CD4-positive, alpha-beta T cell treated with Interleukin-4 for 1 hour (primary cell): ENCODE results near the gene PLET1.
A peak's percentile ranks its signal among the peaks of the same experiment; 100 is the strongest.

Experiments used
- DNase-seq, 2 donors: peaks; one replicate each; pipeline ENCODE4 v3.0.0-alpha.2; 2020 to 2022

Gene PLET1, protein sequence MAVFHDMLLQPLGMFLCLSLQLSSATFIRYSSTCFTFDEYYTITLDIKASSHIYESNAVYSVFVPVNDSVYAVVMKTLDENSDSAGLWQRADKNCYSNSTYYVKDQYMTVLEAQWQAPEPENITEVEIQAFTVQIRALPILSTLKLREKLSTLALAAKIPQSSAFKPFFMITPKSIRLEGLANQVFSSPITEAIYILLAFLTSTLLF

DNA sequence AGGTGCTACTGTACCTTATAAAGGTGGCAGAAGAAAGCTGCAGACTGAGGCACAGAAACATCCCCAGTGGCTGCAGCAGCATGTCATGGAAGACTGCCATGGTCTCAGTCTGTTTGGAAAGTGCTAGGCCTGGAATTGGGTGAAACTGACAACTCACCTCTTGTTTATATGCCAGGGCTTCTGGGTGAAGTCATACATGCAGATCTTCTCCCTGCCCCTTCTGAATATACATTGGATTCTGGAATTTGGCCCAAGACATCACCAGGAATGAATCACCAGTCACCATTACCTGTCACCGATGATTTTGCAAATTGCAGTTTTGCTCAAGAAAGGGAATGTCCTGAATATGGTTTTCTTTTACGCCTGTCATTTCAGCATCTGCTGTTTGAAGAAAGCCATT is at the start of gene PLET1:
Gene PLET1 (minus strand): TSS at position 371 of the 400 bp plus-strand sequence. CDS start 271 bp downstream, at position 100.
- DNase-seq = no peak

DNA sequence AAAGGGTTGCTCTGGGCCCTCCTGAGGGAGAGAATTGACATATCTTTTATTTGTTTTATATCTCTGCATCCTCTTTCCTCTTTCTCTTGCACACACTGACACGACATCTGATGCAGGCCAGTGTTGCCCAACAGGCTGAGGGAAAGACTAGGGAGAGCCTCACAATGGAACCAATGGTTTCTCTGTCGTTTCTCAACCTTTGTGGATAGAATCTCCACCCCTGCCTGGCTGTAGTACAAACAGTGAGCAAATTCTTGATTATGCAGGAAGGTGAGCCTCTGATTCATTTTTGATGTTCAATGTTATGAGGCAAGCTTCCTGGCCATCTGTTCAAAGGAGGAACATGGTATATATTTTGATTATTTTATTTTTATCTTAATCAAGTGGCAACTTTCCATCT is 49.8 kb upstream of the PLET1 start:
- DNase-seq = no peak

DNA sequence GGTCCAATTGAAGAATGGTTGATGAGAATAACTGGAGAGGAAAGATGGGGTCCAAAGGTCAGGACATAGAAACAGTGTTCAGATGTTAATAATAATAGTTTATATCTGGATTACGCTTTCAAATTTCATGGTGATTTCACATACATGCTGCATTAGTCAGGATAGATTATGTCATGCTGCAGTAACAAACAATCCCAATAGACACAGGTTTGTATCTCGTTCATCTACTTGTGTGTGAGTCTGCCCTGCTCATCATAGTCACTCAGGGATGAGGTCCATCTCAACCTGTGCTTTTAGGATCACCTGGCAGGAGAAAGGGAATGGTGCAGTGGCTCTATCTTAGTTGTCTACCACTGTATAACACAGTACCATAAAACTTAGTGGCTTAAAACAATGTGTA is 48.0 kb upstream of the PLET1 start:
- DNase-seq = no peak

DNA sequence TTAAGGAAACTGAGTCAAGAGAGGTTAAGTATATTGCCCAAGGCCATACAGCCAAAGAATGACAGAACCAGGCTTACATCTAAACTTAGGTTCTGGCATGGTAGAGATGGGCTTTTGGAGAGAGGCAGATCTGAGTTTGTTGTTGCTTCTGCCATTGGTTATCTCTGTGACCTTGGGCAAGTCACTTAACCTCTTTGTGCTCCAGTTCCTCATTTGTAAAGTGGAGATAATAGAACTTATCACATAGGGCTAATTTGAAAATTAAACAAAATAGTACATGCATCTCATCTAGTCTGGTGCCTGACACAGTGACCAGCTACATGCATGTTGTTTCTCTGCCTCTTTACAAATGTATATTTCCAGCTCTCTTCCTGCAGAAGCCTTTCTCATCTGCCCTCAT is 47.0 kb upstream of the PLET1 start:
- no peak for DNase-seq

DNA sequence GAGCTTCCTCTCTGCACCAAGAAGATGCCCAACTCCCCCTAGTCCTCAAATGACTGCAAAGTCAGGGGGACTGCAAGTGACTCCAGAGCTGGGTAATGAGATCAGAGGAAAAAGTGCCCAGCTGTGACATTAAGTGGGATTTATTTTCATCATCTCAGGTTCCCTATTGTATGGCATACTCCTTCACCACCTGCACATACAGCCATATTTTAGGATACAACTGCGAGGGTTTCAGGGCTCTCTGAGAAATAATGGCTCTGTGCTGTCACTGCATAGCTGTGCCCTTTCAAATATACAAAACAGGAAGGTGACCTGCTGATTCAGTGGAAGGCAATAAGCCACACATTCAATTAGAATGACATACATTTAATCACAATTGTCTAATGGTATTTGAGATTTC is 45.6 kb upstream of the PLET1 start:
- no peak for DNase-seq

DNA sequence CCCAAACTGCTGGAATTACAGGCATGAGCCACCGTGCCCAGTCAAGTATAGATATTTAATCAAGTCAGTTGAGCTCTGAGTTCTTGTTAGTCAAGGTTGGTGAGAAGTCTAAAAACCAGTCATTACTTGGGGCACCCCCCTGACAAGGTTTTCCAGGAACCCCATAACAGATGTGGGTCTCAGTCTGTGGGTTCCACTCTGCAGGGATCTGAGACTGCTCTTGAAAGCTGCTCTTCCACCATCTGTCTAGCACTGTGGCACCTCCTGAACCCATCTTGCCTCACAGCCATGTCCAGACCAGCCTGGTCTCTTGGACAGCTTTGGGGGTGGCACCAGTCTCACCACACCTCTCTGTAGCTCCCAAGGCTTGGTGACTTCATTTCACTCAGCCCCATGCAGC is 44.3 kb upstream of the PLET1 start:
- no peak for DNase-seq

DNA sequence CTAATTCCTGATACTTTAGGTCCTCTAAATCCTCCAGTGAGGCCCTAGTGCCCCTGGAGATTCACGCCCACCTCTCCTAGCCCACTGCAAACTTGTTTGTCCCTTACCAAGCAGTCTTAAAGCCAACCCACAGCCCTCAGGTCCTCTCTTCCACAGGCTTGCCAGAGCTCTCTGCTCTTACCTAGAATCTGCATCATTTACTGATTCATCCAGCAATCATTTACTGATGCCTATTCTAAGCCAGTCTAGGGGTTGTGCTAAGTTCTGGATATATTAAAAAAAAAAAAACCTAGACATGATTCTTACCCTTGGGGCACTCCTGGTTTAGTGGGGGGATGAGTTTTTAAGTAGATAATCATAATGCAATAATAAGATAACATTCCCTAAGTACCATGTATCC is 43.0 kb upstream of the PLET1 start:
- DNase-seq = no peak

DNA sequence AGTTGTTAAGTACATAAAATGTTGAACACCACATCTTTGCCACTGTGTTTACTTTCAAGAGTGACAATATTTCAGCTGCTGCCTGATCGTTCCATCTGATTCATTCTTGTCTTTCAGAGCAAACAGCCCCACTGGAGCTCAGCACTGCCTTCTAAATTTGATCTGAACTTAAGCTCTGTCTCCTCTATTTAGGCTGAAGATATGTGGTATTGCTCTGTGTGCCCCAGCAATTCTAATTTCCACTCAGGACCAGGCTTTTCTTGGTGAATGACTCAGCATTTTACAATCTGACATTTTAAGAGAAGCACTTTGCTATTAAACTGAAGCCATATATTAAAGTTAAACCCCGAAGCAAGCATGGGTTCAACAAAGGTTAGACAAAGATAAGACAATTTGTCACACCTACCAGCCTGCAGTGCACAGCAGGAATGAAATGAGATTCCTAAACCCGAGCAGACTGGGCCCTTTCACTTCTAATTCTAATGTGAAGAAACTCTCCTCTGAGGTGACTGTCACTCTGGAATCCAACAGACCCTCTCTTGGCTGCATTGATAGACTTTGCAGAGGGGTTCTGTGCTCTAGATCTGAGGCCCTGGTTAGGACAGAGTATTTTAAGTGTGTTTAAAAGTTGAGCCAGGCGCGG is 41.7 kb upstream of the PLET1 start:
- no peak for DNase-seq

DNA sequence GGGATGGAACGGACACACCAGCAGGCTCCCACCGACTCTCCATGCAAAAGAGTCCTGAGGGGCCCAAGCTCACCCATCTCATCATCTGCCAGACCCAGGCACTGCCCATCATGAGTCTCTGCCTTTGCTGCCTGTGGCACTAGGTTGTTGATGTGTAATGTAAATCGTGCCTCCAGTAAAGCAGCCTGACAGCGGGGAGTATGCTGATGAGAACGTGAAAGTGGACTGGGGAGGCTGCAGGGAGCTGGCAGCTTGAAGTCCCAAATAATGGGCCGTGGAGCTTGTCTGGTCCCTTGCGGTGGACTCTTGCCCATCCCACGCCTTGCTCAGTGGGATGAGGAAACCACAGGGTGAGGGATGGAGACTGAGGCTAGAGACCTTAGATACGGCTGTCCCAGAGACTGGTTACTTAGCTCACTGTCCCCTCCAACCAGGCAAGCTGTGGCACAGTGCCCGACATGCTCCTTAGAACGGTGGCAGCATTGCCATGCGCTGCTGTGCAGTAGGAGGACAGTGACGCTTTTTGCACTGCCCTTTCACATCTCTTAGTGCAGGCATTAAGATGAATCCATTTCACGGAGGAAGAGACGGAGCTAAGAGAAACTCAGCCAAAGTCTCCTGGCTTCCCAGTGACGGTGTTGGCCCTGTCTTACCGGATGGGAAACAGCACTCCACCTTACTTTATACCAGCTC is 39.6 kb upstream of the PLET1 start:
- no peak for DNase-seq

DNA sequence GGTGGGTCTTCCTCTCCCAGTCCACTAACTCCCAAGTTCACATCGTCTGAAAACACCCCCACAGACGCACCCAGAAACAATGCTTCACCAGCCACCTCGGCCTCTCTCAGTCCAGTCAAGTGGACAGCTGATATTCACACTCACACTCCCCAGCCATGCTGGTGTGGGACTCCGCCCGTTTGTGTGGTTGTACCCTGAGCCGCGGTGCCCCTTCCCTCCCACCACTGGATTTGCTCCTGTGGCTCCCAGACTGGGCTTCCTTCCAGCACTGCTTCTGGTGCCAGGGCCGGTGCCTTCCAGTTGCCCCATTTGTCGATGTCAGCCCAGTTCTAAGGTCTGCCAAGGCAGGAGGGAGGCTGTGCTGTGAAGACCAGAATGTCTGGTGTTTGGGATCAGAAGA is 37.9 kb upstream of the PLET1 start:
- DNase-seq = no peak

DNA sequence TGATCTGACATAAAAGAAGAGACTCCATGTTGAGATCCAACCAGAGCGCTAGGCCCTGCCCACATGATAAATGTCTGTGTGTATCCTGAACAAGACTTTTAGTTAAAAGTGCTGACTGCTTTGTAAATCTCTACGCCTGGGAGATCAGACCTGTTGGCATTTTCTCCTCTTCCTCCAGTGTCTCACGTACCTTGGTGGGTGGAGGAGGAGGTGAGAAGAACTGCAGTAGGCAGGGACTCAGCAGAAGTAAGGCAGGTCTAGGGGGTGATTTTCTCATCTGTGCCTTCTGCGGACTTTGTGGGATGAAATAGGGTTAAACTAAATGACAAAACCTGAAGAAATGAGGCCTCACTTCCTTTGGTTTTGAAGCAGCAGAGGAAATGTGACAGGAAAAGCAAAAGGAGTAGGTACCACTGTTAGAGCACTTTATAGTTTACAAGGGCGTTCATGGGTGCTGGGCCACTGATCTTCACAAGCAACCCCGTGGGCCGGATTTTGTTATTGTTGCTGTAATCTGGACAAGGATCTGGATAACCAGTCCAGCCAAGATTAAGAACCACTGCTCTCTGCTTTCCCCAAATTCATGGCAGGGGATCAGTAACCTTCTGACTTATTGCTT is 36.7 kb upstream of the PLET1 start:
- no peak for DNase-seq

DNA sequence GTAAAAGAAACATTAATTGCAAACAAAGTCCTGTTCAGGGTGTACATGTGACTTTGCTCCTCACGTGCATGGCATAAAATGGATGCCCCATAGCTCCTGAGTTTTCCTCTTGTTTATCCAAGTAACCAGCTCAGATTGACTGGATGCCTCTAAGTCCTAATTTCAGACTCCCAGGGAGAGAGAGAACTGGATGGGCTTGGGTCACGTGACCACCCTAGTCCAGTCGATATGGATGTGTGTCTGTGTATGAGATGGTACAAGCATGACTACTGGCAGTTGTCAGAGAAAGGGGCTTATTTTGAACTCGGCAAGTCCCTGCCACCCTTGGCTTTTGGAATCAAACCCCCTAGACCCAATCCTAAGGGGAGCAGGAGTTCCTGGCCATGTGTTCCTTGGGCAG is 35.4 kb upstream of the PLET1 start:
- DNase-seq = no peak

DNA sequence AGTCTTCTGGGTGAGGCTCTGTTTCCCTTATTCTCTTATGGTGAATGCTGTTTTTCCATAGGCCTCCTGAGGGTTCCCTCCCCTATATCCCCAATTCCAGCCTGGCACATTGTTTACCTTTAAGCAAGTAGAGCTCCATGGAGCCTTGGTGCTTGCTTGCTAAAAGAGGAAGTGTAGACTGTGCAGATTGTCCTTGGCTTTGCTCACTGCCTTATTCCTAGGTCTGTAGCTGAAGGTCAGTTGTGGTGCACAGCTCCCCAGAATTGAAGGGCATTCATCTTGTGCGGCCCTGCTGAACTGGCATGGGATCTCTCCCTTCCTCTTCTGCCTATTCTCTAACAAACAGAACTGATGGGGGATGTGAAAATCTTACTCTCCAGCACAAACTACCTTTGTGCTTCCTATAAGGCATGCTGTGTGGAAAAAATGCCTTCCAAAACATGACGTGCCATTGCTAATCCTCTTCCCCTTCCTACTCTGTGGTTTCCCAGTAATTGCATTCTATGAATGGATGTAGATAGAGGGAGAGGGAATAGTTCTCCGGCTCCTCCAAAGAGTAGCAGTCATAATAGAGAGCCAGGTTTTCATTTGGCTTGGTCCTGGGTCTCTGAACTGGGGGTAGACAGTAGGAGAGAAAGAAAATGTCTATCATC is 34.2 kb upstream of the PLET1 start:
- no peak for DNase-seq

DNA sequence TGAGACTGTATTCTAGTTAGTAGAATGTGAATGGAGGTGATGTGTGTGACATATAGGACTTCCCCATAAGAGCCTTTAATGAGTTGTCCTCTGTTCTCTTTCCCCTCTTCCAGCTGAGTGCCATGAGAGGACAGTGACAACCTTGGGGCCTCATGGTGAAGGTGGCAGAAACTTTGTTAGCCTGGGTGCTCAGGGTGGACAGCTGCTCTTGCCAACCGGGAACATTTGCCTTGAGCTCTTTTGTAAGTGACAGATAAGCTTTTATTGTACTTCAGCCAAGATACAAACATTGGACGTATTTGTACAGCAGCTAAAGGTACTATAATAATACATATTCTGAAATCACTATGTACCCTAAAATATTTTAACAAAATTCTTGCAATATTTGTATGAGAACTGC is 33.0 kb upstream of the PLET1 start:
- no peak for DNase-seq

DNA sequence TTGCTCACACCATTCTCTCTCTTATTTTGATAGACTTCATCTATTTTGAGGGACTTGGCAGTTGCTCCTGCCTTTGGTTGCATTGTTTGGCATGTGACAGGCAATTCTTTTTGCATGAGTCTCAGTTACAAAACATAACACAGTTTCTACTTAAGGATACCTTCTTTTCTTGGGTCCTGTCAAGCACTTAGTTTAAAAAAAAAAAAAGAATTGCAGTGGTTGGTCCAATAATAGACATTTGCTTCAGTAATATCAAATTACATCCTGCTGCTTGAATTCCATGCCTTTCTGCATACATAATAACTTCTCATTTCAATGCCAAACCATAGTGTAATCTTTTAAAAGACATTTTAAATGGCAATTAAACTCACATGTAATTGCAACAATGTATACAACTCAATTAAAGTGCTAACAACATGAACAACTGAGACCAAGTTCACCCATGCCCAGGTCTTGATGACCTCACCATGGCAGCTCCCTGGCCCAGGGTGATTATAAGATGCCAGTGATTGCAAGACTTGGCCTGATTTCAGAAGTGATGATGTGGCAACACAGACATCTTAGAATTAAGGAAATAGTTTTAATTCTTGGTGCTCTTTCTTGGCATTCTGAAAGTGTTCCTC is 32.2 kb upstream of the PLET1 start:
- no peak for DNase-seq

DNA sequence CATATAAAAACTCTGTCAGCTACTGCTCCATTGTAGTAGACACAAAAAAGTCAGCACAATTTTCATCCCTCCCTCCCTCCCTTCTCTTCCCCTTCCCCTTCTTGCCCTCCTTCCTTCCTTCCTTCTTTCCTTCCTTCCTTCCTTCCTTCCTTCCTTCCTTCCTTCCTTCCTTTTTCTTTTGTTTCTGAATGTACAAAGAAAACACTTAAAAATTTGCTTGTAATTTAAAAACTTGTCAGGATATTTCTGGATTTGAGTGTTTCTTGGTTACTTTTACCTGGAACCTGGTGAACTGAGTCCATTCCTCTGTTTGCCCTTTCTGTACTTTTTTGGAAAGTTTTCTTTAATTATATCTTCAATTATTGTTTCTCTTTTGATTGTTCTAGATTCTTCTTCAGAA is 31.5 kb upstream of the PLET1 start:
- DNase-seq = no peak

DNA sequence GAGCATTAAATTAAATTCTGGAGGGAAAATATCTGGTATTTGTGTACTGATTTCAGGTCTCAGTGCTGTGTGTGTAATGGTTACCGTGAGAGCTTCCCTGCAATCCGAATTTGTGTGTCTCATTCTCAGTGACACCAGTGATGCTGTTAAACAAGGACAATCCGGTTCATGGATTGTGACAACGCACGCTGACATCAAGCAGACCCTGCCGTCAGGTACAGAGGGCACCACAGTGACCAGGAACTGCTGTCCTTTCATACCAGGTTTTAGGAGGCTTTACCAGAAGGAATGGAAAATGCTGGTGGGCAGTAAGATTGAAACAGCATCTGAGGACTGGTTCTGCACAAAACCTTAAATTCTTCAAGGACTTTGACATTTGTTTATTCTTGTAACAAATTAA is 30.5 kb upstream of the PLET1 start:
- no peak for DNase-seq

DNA sequence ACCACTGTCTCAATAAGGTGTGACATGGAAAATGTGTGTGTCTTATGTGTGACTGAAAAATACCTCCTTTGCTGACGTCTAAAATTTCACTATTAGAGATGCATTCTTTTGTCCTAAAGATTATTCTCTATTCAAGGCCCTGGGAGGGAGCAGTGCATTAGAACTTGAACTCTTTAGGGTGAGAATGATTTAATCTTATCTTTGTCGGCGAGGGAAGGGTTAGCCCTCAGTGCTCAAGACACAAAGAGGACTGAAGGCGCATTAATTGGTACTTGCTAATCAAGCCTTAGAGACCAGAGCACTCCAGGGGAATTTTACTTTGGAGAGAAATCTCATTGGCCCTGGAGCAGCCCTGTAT is 29.8 kb upstream of the PLET1 start:
- no peak for DNase-seq

DNA sequence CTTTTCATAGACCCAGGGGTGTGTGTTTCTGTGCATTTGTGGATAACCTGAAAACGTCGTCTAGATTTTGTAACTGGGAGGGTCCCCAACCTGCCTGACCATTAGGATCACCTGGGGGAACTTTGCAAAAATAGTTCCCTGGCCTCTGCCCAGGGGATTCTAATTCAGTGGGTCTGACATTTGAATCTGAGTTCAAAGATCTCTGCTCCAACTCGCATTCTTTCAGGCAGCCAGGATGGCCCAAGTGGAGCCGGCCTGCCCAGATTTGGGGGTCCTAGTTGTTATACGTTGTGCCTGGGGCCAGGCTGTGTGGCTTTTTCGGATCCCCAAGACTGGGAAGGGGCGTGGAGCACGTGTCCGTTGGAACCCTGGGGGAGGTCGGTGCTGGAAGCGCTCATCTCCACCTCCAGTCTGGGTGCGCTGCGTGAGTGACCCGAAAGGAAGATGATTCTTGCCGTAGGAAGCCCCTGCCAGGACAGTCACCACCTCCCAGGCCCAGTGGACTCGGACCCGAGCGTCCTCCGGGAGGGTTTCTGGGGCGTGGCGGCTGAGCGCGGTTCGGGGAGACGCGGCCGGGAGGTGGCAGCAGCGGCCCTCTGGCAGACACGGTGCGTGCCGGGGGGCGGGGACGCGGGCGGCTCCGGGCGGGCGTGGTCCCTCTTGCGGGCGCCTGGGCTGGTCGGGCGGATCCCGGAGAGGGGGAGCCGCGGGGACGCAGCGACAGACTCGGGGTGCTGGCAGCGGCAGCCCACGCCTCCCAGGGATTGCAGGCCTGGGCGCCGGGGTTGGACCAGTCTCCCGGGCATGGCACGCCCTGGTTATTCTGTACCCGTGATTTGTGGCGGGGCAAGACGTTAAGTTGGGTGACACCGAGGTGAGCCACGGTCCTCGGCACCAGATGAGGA is 29.2 kb upstream of the PLET1 start:
- peak; percentile 80 to 81 for DNase-seq

DNA sequence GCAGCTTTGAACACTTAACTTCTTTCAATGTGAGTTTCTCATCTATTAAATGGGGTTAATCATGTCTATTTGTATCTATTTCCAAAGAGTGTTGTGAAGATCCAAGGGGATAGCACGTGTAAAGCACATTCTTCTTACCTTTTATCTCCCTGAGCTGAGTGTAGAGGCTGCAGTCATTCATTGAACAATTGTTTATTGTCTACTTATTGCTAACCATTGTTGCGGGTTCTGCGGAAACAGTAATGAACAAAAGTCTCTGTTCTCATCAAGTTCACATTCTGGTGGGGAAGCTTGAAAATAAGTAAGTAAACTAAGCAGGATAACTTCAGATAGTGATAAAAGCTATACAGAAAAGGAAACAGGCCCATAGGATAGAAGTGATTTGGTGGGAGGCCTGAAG is 27.4 kb upstream of the PLET1 start:
- no peak for DNase-seq

DNA sequence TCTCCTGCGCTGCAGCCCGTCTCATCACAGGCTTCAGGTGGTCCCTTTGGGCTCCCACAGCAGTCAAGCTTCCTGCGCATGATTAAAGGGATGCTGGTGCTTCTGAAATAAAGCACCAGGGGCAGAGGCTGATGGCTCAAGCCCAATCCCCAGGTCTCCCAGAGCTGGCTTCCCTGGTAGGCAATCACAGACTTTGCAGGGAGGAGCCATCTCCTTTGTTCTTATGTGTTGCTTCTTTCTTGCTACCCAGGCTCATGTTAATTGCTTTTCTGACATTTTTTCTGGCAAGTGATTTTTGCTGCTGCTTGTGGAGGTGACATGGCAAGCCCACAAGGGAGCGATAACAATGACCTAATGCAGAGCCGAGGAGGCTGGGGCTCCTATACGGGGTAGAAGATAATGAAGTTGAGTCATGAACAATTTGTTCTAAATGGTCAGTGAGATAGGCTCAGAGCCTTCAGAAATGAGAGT is 25.2 kb upstream of the PLET1 start:
- DNase-seq = no peak

DNA sequence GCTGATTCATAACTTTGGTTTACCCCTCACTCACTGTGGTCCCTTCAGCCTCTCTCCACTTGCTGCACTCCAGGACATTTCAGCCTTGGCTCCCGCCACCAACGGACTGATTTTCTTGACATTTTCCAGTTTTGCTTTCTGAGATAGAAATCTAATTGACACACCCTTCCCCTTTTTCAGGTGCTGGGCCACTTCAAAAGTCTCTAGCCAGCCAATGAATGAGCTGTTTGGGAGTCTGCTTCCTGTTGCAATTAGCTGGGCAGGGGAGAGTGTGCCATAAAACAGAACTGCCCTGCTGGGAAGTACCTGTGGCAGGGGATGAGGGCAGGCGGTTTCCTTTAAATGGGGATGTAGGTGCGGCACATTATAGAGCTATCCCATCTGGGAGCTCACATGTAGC is 21.1 kb upstream of the PLET1 start:
- peak in 1 of 2 donors; percentile 17 for DNase-seq
